Liver (tissue), 3 donors: ENCODE results near the gene SEMA4D.

Experiments used
- CTCF ChIP-seq: fragments of 150-350 bp; IDR thresholded peaks from 2 replicates; pipeline ENCODE4 v1.5.1; 2017; ENCODE audit warnings: improper control_type of control experiment, low read depth, low read length; ENCODE audit not compliant: missing input control
- EGR1 ChIP-seq, 2 donors: IDR thresholded peaks; 2 replicates each; pipeline ENCODE4 v1.6.1; 2016 to 2018; ENCODE audit warnings: antibody characterized with exemption in 2 of 2, low read depth in 2 of 2
- GABPA ChIP-seq, 2 donors: IDR thresholded peaks in 1 of 2; conservative IDR thresholded peaks in 1 of 2; 2 replicates each; pipeline ENCODE4 v1.6.1; 2016; ENCODE audit warnings: antibody characterized with exemption in 2 of 2, mild to moderate bottlenecking in 1 of 2, moderate library complexity in 1 of 2
- HNF4A ChIP-seq, 2 donors: conservative IDR thresholded peaks; 2 replicates each; pipeline ENCODE4 v1.6.1; 2016; ENCODE audit warnings: antibody characterized with exemption in 2 of 2, mild to moderate bottlenecking in 2 of 2
- HNF4G ChIP-seq: IDR thresholded peaks from 2 replicates; pipeline ENCODE4 v1.6.1; 2016; ENCODE audit warnings: antibody characterized with exemption
- JUND ChIP-seq, 2 donors: IDR thresholded peaks; 2 replicates each; pipeline ENCODE4 v1.6.1; 2016; ENCODE audit warnings: antibody characterized with exemption in 2 of 2
- NR2F2 ChIP-seq: IDR thresholded peaks from 2 replicates; pipeline ENCODE4 v1.6.1; 2016; ENCODE audit warnings: antibody characterized with exemption
- RAD21 ChIP-seq, 2 donors: IDR thresholded peaks; 2 replicates each; pipeline ENCODE4 v1.6.1; 2016; ENCODE audit warnings: antibody characterized with exemption in 2 of 2, mild to moderate bottlenecking in 2 of 2
- REST ChIP-seq: IDR thresholded peaks from 2 replicates; pipeline ENCODE4 v1.6.1; 2016; ENCODE audit warnings: antibody characterized with exemption, mild to moderate bottlenecking
- SP1 ChIP-seq: IDR thresholded peaks from 2 replicates; pipeline ENCODE4 v1.6.1; 2018; ENCODE audit warnings: antibody characterized with exemption, mild to moderate bottlenecking
- TAF1 ChIP-seq: conservative IDR thresholded peaks from 2 replicates; pipeline ENCODE4 v1.6.1; 2016; ENCODE audit warnings: antibody characterized with exemption, mild to moderate bottlenecking
- YY1 ChIP-seq: IDR thresholded peaks from 2 replicates; pipeline ENCODE4 v1.6.1; 2016; ENCODE audit warnings: antibody characterized with exemption, mild to moderate bottlenecking
- ZBTB33 ChIP-seq: IDR thresholded peaks from 2 replicates; pipeline ENCODE4 v1.6.1; 2016; ENCODE audit warnings: antibody characterized with exemption
- TF ChIP-seq, protein P1 (sequence below): IDR thresholded peaks from 2 replicates; pipeline ENCODE4 v1.6.1; 2016; ENCODE audit warnings: antibody characterized with exemption
- donor health status: healthy.
- donor health status: healthy.

- TF ChIP-seq CTCF (no peak), RAD21 (IDR thresholded peaks at IDR 0.05) (no peak), ZBTB33 (no peak), GABPA (IDR thresholded peaks at IDR 0.05 in 1 of 2, conservative IDR thresholded peaks at IDR 0.05 in 1 of 2) (no peak), SP1 (no peak), HNF4G (no peak), JUND (IDR thresholded peaks at IDR 0.05) (no peak), HNF4A (conservative IDR thresholded peaks at IDR 0.05) (no peak), YY1 (no peak), REST (no peak), TAF1 (no peak), EGR1 (IDR thresholded peaks at IDR 0.05; ENCODE audit: low read depth in 2 of 2) (no peak), NR2F2 (no peak)
- TF ChIP-seq, protein P1, sequence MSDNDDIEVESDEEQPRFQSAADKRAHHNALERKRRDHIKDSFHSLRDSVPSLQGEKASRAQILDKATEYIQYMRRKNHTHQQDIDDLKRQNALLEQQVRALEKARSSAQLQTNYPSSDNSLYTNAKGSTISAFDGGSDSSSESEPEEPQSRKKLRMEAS = no peak
Observed at GRCh38 chr9:89457376-89457855, 40.5 kb downstream of the SEMA4D start.
